DMS79 treated with DMSO at 0.1 percent for 48 hours (cell line): ENCODE data around the gene NFYC.
A peak's percentile ranks its signal among the peaks of the same experiment; 100 is the strongest.
"Not testable (repeated sequence)": the region's sequence is repeated elsewhere in the genome, so short reads cannot be mapped to it uniquely, and the experiment has no call there.

Source experiments
- DNase-seq: peaks from one replicate; lab custom pipeline; 2025; lab: John Stamatoyannopoulos, UW

The NFYC gene

DNA sequence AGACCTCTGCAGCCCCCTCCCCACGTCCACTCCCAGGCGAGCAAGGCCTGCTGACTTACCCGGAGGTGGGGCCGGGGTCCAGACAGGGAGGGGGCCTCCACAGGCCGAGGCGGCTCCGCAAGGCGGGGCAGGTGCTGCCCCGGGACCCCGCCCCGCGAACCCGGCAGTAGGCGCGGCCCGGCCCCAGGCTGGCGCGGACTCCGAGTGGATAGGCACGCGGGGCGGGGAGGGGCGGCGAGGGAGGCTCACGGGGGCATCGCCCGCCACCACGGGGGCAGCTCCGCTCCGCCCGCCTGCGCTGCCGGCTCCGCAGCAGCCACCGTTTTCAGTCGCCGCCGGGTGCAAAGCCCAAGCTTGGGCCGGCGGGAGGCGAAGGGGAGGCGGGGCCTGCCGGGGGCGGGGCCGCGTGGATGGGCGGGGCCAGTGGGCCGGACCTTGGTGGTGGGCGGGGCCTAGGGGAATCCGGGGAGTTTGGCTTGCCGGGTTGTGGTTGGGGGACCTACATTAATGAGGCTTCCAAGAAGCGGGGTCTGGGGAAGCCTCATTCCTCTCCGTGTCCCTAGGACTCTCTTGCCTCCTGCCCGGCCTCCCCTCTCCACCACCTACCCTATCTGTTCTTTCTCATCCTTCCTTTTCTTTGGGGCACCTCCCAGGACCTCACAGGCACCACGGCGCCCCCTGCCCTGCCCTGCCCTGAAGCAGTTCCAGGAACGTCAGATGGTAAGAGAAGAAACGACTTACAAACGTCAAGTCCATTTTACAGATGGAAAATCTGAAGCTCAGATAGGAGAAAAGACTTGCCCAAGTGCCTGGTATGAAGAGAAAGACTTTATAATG is 26.0 kb upstream of the NFYC start, which contains the start of gene RIMS3:
TSS of gene RIMS3 (minus strand) at position 348 of the 837 bp plus-strand sequence. CDS start 23,757 bp downstream, outside the sequence.
- DNase-seq = peak; percentile 65

DNA sequence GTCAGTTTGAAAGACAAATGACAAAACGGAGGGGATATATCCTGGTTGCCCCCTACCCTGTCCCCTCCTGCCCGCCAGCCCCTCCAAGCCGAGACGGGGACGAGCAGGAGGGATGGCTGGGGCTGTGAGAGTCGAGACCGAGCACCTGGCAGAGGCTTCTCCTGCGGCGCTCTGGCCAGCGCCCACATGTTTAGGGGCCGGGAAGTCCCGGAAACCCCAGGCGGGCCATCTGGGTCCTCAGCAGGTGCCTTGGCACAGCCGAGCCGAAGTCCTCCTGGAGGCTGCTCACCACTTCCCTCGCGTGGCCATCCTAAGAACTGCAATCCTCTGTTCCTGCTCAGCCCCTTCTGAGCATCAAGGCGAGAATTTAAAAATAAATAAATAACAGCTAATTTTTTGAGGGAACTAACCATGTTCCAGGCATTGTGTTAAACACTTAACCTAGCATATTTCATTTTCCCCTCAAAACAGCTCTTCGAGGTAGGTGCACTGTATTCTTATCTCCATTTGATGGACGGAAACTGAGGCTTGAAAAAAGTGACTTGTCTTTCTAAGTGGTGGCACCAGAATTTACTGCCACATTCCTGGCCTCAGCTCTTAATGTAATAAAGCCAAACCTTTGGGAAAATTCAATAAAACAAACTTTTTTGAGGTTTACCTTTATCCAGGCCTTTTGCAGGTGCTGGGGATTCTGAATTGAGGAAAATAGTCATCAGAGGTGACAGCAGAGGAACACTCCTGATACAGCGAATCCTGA is 22.6 kb upstream of the NFYC start:
- DNase-seq = peak; percentile 87

DNA sequence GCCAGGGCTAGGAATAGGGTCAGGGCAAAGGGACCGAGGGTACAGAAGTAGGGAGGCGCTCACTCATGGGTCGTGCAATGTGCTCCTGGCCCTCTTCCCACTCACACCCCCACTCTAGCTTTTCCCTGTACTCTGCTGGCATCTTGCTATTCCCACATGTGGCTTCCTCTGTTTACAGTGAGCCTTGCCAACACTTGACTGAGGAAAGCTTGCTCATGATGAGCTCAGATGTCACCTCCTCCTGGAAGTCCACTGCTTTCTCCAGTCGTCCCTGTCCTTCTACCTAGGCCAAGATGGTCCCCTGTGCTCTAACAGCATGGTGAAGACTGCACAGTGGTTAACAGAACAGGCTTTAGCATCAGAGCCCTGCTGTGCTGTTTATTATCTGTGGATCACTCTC is 18.1 kb upstream of the NFYC start:
- no peak for DNase-seq

DNA sequence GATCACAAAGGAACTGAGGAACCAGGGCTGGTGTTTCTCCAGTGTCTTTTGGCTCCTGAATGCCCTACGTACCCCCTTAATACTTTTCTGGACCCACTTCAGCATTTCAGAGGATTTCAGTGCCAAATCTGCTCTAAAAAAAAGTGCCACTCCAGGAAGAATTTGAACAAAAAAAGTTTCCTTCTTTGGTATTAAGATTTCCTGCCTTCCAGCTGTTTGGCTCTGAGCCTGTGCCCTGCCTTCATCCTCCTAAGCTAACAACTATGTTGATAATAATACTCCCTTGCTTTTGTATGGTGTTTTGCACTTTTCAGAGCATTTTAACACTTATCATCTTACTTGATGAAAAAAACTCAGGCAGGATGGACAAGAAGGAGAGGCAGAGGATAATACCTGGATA is 15.0 kb upstream of the NFYC start:
- no peak for DNase-seq

DNA sequence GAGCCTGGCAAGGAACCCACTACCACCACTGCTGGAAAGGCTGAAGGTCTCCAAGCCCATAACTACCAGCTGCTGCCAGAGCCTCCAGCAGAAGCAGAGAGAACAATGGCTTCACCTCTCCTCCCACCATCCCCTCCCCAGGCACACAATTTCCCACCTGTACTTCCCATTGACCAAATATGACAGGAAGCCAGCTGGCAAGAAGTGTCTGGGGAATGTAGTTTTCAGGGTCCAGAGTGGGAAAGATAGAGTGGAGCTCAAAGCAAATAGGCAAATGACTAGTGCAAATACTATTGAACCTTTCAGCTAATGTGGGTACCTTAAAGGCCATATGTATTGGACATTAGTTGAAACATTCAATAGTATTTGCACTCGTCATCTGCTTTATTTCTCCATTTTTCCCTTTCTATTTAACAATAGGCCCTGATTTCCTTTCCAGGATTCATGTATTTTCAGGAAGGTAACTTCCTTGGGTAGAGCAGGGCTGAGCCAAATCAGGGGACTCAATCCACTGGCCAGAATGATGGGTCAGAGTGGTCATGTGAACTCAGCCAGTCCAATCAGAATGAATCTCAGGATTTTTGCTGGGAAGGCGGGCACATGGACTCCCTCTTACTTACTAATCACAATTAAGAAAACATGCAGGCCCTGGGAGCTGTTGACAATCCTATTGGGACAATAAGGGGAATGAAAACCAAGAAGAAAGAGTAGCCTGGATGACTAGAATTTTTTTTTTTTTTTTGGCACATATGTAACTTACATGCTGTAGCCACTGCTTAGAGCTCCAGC is 12.1 kb upstream of the NFYC start:
- no peak for DNase-seq

DNA sequence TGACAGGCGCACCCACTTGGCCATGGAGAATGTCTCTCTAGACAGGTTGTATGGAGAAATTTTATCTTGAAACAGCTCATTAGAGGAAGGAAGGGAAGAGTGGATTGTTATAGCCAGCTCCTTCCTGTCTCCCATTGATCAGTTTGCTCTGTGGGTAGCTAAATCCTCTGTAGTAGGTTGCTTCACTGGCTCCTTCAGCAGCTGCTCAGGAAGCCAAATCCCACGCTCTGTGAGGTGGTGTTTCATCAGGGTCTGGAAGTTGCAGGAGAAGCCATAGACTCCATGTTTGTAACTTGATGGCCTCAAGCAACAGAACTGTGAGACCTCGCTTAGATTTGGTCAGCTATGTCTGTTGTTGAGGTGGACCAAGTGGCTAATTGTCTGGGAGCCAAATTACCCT is 6.8 kb upstream of the NFYC start:
- DNase-seq = no peak

DNA sequence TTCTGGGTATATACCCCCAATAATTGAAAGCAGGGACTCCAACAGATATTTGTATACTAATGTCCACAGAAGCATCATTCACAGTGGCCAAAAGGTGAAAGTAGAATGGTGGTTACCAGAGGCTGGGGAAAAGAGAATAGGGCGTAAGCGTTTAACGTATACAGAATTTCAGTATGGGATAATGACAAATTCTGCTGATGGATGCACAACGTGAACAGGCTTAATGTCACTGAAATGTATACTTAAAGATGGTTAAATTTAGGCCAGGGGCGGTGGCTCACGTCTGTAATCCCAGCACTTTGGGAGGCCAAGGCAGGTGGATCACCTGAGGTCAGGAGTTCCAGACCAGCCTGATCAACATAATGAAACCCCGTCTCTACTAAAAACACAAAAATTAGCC is 4.4 kb upstream of the NFYC start:
- DNase-seq = no peak

DNA sequence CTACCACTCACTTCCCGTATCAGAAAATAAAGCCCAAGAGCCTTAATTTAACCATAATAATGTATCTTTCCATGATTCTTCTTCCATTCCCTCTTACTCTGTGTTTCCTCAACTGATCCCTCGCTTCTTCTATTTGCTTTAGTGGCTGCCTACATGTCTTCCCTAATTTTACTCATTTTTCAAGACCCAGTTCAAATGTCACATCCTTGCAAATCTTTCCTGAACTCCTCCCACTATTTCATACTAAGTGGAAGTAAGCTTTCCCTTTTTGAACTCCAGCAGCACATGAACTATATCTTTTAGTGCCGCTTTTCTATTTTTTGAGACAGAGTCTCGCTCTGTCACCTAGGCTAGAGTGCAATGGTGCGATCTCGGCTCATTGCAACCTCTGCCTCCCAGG is 3.8 kb upstream of the NFYC start:
- no peak for DNase-seq

DNA sequence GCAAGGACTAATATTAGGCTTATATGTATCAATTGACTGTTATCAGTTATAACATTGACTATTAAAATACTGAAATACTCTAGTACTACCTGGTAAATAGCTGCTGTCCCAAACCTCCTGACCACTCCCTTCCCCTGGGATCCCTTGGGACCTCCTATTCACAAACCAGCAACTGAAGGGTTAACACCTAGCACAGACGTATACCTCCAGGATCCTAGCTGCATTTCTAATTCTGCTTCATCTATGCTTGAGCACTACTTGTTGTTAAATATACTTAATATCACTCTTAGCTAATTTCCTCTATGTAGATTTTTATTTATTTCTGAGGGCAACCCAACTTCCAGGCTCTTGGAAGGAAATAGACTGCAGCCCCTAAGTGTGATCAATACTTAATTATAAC is 1.8 kb upstream of the NFYC start:
- DNase-seq = no peak

DNA sequence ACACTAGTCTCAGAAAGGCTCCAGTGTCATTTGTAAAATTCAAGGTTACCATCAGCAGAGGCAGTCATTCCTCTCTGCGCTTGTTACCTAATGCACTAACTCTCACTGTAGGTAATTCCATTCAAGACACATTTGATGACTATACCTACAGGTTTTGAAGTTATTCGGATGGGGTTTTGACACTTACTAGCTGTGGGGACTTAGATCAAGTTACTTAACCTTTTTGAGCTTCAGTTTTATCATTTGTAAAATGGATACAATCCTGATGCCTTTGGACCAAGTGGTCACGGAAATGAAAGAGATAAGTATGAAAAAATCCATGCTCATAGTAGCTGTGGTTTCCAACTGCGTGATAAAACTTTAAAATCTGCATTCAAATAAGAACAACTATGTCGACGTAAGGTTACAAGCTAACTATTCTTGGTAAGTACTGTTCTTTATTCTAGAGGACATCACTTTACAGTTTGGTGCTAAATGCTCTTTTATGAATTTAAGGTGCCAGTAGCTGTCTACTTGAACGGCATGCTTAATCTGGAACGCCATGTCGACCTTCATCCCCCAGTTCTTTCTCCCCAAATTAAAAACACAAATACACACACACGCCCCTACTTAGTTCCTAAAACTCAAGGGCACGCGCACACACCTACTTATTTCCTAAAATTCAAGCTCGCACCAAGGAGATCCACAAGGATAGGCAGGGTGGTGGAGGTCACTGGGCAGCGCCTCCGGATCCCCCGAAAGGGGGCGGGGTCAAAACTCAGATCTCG is 550 bp upstream of the NFYC start:
- DNase-seq = peak; percentile 53

DNA sequence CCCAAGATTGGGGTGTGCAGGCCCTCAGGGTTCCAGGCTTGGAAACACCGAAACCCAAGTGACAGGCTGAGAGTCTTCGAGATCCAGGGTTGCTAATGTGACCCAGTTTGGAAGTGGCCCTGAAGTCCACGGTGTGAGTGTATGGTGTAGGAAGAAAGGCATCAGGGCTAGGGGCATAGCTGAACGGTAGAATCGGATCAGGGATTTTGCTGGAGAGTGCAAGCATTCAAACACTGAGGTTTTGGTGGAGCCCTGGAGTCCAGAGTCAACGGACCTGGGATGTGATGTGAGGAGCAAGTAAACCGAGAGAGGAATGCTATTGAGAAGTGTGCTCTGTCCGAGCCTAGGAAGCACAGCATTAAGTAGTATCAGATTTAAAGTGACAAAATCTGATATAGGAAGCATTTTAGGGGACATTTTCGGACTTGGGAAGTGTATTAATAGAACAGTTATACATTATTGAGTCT is 958 bp downstream of the NFYC start:
- DNase-seq = peak; percentile 39

DNA sequence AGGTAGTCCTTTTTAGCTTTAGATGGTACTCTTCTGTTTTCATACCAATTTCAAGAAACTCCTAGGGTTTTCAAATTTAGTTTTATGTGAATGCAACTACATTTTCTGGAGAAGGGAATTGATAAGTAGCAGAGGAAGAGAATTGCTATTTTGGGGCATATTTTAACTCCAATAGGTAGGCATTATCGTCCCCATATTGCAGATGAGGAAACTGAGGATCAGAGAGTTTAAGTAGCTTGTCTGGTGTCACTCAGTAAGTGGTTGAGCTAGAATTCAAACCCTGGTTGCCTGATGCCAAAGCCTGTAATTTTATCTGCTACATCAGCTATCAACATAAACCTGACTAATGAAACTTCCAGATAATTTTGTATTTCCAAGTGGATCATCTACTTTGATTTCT is 1.9 kb downstream of the NFYC start:
- DNase-seq = no peak

DNA sequence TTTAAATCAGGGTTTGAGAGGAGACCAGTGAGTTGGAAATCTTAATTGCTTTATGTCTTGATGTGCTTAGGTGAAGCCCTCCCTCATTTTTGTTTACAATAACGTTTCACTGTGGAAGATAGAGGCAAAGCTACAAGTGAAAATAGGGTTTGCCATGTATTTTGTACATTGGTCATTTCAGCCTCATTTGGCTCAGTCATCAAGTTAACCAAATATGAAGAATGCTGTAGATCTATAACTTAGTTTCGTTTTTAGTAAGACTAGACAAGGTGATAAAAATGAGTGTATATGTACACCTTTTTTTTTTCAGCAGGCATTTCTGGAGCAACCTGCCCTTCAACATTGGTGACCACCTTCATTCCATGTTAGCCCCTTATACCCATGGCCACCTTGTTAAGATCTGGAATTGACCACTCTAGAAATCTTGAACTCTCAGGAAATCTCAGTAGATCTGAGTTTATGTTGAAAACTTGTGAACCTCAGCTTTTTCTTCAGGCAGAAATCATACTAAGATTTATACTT is 2.9 kb downstream of the NFYC start:
- no peak for DNase-seq

DNA sequence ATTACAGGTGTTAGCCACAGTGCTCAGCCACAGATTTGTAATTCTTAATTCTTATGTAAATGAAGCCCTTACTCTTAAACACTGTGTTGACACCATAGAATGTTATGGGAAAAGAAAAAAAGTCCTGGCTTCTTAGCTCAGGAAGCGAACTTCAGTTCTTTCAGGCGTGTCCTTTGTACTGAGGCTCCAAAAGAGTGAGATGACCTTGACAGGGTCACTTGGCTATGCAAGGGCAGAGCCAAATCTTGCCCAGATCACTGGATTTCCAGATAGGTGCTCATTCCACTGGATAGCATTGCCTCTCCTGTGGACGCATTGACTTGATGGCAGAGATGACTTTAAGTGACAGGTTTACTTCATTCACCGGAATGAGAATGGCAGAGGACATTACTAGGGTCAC is 4.8 kb downstream of the NFYC start:
- DNase-seq = no peak

DNA sequence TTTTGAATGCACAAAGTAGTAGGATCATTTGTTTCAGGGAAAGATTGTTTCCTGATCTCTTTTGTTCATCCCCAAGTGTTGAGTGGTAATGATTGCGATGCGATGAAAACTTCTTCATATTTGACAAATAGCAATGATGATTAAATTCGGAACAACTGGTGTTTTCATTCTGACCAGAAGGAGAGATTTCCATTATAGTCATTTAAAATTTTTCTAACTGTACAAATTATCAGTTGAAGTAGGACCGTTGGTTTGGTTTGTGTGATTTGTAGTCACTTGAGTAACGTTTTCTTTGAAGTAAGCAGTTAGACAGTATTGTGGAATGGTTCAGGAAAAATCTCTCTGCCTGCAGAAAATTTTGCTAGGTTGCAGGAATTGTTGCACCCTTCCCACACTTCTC is 5.9 kb downstream of the NFYC start:
- no peak for DNase-seq

DNA sequence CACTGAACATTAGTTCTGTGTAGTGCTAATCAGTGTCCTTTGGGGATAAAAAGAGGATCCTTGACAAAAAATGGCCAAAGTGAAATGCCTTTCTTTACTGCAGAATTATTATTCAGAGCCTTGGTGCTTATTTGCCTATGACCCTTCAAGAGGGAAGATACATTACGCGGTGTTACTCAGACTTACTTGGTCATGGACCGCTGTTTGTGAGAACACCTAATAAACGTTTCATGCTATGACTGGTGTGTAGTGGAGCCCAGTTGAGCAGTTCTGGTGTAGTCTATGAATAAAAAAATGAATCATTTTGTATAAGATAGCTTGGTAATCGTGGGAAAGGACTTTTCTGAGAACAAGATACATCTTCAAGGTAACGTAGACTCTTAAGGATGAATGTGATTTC is 8.3 kb downstream of the NFYC start:
- DNase-seq = peak; percentile 71

DNA sequence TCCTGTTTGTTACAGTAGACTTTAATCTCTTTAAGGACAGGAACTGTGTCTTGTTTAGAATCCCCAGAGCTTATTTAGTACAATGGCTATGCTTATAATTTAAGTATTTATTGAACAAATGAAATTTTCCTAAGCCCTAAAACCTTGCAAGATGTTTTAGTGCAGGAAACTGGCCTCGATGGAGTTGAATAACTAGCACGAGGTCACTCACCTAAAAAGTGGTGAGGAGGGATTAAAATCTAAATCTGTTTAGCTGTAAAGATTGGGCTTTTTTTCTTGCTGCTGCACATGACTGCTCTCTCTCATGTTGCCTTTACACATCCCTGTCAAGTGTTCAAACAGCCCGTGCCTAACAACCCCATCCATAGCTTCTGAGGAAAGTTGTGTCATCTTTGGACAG is 10.2 kb downstream of the NFYC start:
- no peak for DNase-seq

DNA sequence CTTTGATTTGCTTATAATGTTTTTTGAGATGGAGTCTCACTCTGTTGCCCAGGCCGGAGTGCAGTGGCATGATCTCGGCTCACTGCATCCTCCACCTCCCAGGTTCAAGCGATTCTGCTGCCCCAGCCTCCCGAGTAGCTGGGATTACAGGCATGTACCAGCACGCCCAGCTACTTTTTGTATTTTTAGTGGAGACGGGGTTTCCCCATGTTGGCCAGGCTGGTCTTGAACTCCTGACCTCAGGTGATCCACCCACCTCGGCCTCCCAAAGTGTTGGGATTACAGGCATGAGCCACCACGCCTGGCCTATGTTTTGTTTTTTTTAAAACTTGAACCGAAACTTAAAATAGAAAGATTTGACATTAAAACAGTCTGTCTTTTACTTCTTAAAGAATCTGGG is 11.3 kb downstream of the NFYC start:
- not testable (repeated sequence) for DNase-seq

DNA sequence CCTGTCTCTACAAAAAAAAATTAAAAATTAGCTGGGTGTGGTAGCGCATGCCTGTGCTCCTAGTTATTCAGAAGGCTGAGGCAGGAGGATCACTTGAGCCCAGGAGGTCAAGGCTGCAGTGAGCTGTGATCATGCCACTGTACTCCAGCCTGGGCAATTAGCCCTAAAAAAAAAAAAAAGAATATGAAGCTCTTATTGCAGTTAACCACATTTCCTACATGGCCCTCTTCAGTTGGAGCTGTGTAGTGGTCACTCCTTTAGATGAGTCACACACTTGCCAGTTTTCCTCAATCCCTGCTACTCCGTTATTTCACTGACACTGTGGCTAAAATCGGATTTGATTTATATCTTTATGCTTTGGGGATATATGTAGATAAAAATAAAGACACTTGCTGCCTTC is 11.8 kb downstream of the NFYC start:
- DNase-seq = no peak

DNA sequence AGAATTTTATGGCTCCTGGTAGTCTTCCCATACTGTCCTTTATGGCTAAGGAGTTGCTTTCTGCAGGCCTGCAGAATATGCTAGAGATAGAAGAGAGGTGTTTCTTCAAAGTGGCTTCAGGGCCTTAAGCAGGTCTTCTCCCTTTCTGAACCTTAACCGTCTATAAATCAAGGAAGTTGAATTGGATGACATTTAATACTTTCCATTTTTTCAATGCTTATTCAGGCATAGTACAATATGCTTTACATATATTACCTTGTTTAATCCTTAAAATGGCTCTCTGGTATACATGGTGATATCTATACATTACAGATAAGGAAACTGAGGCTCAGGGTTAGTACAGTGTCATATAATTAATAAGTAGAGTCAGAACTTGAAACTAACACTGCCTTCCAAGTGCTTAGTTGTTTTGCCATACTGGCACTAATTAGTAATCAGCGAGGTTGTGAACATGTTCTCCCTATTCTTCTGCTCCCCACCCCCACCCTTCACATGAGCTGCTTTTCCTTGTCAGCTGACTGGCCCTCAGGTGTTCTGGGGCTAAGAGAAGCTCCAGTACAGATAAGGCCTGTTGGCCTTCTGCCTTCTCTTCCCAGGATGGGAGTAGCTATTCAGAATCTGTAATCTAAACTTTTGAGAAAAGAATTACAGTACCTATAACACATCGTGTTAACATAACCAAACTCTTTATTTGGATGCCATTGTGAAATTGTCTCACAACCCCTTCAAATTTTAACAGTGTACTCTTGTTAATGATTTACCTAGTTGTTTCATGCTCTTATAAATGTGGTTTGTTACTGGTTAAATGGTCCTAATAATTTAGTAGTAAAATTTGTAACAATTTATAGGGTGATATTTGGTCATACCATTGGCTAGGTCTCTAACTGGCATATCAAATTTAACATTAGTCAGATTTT is 13.6 kb downstream of the NFYC start:
- DNase-seq = no peak
